GM13977 (cell line): Measurements from ENCODE around the gene KCND2.
"Not testable (repeated sequence)": the region's sequence is repeated elsewhere in the genome, so short reads cannot be mapped to it uniquely, and the experiment has no call there.

Source experiments
- DNase-seq: peaks from one replicate; pipeline ENCODE4 v3.0.0; 2012; ENCODE audit warnings: low spot score
- in situ Hi-C: fragments of 300-500 bp; cut with MboI; formaldehyde crosslinking; loops from one replicate; pipeline ENCODE4 v1.12.0; 2022; ENCODE audit warnings: low sequenced_read_pairs, low pct_unique_long_range_greater_than_20kb, mixed read lengths, inconsistent platforms; ENCODE audit not compliant: unreplicated experiment
- TF ChIP-seq, protein P1 (sequence below): IDR thresholded peaks from 2 replicates; pipeline ENCODE4 v1.5.1; 2012; ENCODE audit warnings: mild to moderate bottlenecking, control low read depth; ENCODE audit not compliant: insufficient read depth; ENCODE audit errors: extremely low read depth, missing control alignments

The KCND2 gene

DNA sequence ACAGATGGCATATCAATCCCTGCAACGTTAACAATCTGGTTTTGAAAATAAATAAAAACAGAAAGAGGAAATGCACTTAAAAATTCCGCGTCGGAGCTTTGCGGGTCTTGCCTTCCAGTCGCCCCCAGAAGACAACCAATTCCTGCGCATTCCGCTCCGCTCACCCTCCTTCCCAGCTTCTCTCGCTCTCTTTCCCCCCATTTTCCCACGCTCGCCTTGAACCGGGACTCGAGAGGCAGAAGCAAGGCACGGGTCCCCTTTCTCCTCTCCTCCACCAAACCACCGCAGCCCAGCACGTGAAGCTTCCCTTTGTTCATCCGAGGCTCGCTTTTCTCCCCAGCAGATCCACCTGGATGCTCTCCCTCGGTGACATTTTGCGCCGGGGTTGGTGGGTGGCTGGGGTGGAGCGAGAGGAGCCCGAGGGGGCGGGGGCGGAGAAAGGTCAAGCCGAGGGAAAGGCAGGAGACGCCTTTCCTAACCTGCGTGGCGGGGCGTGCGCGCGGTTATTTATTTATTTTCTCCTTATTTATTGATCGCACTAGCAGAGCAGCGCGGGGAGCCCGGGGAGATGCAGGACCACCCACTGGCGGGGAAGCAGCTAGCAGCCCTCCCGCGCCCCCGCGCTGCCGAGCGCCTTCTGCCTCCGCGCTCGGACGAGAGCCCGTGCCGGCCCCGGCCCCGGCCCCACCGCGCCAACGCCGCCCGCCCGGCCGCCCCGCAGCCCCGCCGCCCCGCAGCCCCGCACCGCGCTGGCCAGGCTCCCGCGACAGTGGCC, at the start of gene KCND2:
KCND2 (plus strand) TSS at position 475 of the 775 bp plus-strand sequence.
- in situ Hi-C loops, result loop anchor here (25.0 kb wide), 1 partner anchor 336 kb away; no protein-coding TSS in a partner anchor
- DNase-seq, result no peak
- TF ChIP-seq, protein P1, sequence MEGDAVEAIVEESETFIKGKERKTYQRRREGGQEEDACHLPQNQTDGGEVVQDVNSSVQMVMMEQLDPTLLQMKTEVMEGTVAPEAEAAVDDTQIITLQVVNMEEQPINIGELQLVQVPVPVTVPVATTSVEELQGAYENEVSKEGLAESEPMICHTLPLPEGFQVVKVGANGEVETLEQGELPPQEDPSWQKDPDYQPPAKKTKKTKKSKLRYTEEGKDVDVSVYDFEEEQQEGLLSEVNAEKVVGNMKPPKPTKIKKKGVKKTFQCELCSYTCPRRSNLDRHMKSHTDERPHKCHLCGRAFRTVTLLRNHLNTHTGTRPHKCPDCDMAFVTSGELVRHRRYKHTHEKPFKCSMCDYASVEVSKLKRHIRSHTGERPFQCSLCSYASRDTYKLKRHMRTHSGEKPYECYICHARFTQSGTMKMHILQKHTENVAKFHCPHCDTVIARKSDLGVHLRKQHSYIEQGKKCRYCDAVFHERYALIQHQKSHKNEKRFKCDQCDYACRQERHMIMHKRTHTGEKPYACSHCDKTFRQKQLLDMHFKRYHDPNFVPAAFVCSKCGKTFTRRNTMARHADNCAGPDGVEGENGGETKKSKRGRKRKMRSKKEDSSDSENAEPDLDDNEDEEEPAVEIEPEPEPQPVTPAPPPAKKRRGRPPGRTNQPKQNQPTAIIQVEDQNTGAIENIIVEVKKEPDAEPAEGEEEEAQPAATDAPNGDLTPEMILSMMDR, result peak; percentile 0

DNA sequence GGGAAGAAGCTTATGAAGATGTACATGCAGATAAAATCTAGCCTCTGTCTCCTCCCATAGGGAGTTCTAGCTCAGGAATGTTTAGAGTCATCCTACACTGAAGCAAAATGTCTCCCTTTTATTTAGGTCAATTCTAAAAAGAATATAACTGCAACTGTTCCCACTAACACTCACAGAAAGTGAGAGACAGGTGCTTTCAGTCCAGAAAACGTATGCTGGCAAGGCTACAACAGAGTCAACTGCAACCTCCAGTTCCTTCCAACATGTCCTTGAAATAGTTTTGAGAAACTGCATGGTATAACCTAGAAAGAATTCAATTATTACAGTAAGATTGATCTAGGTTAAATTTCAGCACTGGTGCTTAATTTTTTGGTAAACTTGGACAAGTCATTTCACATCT, 46.8 kb upstream of the KCND2 start:
- TF ChIP-seq, protein P1, result no peak
- in situ Hi-C loops, result no loop called here
- no peak for DNase-seq

DNA sequence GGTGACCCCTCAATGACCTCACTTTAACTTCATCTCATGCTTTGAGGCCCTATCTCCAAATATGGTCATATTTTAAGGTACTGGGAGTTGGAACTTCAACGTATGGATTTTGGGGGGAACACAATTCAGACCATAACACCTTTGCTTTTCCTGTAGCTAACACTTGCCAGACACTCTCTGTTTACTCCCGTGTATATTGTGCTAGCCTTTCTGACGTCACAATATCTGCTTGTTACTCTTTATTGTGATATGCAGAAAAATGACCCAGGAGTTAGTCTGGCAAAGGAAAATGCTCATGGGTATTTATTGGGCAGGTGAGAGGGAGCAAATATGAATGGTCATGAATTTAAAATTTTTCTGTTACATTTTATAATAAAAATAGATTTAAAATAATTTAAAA, 45.7 kb upstream of the KCND2 start:
- no peak for DNase-seq
- in situ Hi-C loops, result no loop called here
- TF ChIP-seq, protein P1, result no peak

DNA sequence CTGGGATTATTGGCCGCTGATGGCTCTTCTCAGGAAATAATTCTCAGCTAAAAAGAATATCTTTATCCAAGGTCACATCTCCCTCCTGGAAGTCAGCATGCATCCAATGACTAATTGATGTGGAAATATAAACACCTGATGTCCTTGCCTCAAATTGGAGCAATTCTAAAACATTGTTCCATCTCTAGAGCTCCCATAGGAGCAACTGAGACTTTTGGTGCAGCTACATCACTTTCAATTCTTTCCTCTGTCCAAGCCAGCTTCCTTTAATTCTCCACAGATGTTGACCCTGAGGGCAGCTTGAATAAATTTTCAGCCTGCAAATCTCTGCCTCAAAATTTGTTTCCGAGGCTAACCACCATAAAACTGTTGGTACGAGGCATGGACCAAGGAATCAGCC, 43.9 kb upstream of the KCND2 start:
- TF ChIP-seq, protein P1, result no peak
- no peak for DNase-seq
- in situ Hi-C loops, result no loop called here

DNA sequence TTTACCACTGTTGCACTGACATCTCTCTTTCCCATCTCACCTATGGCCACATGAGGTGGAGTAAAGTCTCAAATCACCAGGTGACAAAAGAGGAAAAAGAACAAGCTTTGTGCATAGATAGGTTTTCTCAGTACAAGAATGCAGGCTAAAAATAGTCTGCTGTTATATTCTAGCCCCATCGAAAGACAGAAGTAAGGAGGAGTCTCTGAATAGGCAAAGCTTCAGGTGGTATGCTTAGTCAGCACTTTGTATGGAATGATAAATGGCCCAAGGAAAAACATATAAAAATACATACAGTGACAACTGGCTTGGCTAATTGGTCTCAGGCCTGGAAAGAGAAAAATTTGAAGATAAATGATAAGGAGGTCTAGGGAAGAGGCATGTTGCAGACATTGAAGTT, 39.6 kb upstream of the KCND2 start:
- TF ChIP-seq, protein P1, result no peak
- no peak for DNase-seq
- in situ Hi-C loops, result no loop called here

GRCh38 chr7:120240350-120240749, 32.6 kb upstream of the KCND2 start:
- in situ Hi-C loops, DNase-seq: not testable (repeated sequence)

GRCh38 chr7:120241973-120242372, 31.0 kb upstream of the KCND2 start:
- TF ChIP-seq, protein P1, result no peak
- no peak for DNase-seq
- in situ Hi-C loops, result no loop called here
